Head of caudate nucleus (tissue), 42 donors: Measurements from ENCODE around the gene SLC25A33.

Experiments
- DNase-seq, 42 donors: peaks; one replicate each; pipeline versions ENCODE4 v3.0.0 to v3.0.0-alpha.2; 2020 to 2021; ENCODE audit warnings: mixed read lengths in 7 of 42
- intact Hi-C: fragments of 100-400 bp; cut with DNase I; formaldehyde crosslinking; loops from one replicate; pipeline ENCODE4 v1.15.0; 2022

The SLC25A33 gene

DNA sequence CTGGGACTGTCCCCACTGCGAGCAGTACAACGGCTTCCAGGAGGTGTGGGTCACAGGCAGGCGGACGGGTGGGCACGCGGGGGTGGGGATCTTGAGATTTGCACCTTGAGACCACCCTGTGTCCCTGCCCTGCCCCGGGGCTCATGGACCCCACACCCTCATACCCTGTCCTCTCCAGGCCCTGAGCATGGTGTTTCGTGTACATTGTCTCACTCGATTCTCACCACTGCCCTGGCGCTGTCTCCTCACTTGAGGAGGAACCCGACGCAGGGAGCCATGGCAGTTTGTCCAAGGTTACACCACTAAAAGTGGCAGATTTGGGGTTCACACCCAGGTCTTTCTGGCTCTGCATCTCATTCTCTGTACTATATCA, 56.7 kb downstream of the SLC25A33 start:
- intact Hi-C loops, result no loop called here
- no peak for DNase-seq

DNA sequence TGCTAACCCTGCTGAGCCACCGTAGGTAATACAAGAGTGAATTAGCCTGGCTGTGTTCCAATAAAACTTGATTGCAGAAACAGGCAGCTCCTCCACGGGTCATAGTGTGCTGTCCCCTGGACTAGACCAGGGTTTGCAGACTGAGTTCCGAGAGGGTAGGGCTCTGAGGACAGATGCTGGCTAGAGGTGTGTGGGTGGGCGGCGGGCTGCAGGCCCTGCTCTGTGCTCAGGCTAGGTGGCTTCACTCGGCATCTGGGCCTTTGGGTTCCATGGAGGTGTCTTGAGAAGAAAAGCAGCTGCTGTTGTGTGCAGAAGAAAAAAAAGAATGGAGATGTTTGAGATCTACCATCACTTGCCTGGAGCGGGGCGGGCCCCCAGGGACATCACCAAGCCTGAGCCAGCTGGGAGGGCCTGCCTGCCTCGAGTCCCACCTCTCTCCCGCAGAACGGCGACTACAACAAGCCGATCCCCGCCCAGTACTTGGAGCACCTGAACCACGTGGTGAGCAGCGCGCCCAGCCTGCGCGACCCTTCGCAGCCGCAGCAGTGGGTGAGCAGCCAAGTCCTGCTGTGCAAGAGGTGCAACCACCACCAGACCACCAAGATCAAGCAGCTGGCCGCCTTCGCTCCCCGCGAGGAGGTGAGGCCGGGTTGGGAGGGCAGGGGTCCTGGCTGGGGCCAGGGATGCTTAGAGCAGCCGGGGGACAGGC, 57.3 kb downstream of the SLC25A33 start:
- intact Hi-C loops, result no loop called here
- DNase-seq, result no peak

DNA sequence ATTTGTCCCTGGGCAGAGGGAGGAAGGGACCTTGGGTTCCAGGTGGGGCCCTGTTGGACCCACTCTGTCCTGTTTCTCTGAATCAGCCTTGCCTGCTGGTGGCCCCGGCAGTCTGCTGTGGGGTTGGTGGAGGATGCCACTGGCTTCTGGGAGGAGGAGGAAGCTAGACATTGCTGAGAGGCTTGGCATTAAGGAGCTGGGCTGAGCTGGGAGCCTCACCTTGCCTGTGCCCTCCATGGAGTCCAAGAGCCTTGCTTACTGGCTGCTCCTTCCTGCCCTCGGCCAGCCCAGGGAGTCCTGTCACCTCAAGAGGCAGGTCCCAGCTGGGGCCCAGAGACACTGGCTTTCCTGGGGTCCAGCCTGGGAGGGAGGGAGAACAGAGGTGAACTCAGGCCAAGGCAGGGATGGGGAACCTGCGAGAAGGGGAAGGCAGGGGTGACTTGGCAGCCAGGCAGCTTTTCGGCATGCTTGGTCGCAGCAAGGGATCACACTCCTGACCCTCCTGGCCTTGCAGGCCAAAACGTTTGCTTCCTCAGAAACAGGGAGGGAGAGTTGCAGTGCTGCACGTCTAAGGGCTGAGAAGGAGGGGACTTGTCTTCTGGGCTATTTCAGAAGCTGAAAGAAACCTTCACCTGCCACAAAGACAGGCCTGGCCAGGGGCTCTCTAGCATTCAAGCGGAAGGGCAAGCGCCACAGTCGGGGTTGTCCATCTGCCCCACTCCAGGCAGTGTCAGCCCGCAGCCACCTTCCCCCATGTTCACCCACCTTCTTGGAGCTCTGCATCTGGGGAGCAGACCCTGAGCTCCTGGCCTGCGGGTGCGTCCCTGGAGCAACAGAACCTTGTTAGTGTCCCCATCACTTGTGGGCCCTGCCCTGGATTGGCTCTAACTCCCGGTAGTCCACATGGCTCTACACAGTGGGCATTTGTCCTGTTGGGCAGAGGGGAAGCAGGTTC, 58.4 kb downstream of the SLC25A33 start:
- intact Hi-C loops, result no loop called here
- no peak for DNase-seq

DNA sequence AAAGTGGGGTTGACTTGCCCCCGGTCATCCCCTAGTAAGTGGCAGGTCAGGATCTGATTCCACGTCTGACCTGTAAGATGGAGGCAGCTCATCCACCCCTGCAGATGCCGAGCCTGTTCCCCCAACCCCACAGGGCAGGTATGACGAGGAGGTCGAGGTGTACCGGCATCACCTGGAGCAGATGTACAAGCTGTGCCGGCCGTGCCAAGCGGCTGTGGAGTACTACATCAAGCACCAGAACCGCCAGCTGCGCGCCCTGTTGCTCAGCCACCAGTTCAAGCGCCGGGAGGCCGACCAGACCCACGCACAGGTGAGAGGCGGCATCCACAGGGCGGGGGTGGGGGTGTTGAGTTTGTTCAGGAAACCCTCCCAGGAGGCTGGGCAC, 59.0 kb downstream of the SLC25A33 start:
- DNase-seq, result no peak
- intact Hi-C loops, result no loop called here

DNA sequence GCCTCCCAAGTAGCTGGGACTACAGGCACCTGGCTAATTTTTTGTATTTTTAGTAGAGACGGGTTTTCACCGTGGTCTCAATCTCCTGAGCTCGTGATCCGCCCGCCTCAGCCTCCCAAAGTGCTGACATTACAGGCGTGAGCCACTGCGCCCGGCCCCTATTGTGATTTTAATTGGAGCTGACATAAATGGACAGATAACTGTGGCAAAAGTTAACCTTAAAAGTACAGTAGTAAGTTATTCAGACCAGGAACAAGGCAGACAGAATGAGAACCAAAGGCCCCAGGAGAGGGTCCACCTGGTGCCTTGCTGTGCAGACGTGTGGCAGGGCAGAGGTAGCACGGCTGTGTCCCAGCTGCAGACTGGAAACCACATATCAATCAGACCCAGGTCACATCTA, 60.5 kb downstream of the SLC25A33 start:
- intact Hi-C loops, result no loop called here
- DNase-seq, result no peak

DNA sequence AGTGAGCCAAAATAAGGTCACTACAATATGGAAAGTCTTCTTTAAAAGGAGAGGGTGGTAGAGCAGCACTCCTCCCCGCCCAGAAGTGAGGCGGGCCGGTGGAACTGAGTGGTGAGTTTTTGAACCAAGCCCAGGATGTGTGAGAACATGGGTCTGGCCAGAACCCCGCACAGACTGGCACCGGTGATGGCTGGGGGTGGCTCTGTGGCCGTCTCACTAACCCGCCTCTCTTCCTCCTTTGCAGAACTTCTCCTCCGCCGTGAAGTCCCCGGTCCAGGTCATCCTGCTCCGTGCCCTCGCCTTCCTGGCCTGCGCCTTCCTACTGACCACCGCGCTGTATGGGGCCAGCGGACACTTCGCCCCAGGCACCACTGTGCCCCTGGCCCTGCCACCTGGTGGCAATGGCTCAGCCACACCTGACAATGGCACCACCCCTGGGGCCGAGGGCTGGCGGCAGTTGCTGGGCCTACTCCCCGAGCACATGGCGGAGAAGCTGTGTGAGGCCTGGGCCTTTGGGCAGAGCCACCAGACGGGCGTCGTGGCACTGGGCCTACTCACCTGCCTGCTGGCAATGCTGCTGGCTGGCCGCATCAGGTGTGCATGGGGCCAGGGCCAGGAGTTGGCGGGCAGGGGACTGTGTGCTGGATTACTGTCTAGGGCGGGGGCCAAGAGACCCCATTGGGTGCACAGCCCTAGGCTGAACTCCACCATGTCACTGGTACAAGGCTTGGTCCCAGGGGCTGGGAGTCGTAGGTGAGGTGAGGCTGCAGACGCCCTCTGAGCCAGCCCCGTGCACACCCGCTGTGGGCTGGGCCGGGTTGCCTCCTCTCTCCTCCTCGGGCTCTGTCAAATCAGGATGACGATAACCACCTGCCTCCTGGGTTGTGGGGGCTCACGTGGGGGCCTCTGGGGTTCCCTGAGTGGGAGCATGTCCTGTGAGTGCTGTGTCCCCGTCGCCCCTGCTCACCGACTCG, 61.9 kb downstream of the SLC25A33 start:
- no peak for DNase-seq
- intact Hi-C loops, result no loop called here

DNA sequence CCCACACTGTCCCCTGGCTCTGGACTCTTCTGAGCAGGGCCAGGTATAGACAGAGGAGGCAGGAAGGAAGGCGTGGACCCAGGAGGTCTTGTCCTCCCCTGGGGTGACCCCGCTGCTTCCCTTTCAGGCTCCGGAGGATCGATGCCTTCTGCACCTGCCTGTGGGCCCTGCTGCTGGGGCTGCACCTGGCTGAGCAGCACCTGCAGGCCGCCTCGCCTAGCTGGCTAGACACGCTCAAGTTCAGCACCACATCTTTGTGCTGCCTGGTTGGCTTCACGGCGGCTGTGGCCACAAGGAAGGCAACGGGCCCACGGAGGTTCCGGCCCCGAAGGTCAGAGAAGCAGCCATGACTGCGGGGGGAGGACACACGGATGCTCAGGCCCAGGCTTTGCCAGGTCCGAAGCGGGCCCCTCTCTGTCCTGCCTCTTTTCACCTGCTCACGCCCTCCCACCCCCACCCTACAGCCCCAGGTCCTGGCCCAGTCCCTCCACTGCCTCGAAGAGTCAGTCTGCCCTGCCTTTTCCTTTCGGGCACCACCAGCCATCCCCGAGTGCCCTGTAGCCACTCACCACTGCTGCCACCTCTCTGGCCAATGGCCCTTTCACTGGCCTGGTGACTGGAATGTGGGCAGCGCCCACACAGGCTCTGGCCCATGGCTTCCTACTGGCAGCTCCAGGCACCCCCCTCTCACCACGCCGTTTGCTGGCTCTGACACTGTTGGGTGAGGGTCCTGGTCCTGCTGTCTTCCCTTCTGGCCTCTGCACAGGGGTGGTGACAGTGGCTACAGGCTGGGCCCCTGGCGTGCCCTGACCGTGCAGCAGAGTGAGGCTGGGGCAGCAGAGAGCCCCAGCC, 62.9 kb downstream of the SLC25A33 start:
- DNase-seq, result no peak

DNA sequence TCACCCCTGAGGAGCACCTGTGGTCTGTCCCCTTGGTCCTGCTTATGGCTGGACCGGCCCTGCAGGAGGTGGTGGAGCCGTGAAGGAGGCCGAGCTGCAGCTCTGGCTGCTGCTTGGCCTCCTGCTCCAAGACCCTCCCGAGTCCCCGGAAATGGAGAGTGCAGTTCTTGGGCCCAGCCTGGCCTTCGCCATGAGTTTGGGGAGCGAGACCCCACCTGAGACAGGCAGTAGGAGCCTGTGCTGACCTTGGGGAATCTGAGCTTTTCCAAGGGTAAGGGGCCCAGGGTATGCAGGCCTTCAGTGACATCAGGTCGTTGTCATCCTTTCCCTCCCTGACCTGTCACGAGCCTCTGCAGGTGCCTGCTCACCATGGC, 63.5 kb downstream of the SLC25A33 start:
- intact Hi-C loops, result no loop called here
- DNase-seq, result no peak

More for the DNA sequence above, 62.9 kb downstream of the SLC25A33 start:
- intact Hi-C loops, result no loop called here

DNA sequence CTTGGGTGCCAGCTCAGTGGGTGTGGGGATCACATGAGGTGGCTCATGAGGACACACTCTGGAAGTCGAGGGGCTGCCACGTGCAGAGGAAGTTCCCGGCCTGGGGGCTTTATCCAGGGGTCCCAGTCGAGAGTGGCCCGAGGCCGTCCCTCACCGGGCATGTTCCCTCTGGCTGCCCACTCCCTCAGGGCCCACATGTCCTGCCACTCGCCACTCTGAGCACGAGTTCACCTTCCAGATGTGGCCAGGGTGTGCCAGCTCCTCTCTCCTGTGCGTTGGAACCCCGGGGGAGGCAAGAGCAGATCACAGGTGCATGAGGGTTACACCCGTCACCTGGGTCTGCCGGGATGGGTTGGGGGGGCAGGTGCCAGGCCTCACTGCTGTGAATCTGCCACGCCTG, 64.0 kb downstream of the SLC25A33 start:
- no peak for DNase-seq
- intact Hi-C loops, result no loop called here

DNA sequence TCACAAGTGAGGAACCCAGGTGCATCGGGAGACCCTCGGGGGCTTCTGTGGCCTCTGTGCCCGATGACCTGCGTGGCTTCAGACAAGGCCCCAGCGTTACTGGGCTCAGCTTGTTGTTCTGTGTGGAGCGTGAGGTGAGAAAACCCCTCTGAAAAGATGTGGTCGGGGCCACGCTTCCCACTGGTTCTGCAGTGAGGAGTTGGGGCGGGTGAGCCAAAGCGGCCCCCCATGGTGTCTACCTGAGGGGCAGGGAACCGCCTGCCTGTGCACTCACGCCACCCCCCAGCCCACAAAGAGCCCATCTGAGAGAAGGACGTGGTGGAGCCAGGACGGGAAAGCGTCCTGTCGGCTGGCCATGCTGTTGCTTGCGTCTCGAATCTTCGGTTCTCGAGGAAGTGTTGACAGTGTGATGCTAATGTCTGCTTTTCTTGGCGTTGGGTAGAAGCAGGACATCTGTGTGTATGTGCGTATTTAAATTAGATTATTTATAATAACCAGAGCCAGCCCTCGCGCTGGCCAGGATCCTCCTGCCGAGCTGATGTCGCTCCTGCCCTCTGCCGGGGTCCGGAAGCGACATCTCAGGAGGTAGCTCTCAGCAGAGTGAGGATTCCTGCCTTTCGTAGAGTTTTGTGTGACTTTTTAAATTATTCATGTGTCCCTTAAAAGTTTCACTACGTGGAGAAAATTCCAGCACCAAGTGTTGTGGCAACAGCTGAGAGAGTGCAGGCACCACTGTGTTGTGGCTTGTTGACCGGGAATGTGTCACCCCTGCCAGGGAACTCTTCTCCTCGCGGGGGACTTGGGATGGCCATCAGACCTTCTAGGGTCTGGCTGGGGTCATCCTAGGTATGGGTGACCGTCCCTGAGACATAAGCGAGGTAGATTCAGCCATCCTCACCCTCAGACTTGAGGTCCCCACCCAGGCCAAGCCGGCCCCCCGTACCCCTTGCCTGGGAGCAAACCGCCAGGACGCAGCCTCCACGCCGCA, 64.8 kb downstream of the SLC25A33 start:
- intact Hi-C loops, result no loop called here
- DNase-seq, result no peak

DNA sequence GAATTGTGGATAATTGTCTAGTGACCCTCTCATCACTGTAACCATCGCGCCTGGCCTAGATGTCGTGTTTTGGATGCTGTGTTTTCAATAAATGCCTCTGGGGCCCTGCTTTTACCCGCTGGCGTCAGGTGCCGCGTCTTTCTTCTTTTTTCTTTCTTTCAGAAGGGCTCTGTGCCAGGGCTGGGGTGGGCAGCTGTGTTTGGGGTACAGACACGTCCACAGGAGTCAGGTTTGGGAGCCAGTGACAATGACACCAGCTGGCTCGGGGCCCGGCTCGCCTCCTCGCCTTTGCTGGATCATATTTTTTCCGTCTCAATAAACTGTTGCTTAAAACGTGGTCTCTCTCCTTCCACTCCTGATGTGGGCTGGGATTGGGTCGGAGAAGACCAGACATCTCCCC, 65.6 kb downstream of the SLC25A33 start:
- no peak for DNase-seq
- intact Hi-C loops, result no loop called here

DNA sequence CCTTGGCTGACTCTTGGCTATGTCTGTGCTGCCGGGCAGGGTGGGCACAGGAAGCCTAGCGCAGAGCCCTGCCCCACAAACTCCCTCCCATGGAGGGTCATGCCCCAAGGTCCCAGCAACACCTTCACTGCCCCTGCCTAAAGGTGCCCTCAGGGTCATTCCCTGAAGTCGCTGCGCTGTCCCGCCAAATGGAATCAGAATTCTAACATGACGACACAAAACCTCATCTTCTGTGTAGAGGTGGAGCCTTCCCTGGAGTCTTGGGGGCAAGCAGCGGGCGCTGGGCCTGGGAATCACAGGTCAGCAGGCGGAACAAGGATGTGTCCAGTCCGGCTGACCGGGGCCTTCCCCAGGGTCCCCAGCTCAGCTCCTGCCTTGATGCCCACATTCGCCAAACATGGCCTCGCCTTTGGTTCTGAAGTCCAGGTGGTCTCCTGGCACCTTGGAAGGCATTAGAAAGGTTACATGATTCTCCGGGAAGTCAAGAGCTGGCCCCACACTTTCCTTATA, 66.7 kb downstream of the SLC25A33 start:
- intact Hi-C loops, result no loop called here
- no peak for DNase-seq

DNA sequence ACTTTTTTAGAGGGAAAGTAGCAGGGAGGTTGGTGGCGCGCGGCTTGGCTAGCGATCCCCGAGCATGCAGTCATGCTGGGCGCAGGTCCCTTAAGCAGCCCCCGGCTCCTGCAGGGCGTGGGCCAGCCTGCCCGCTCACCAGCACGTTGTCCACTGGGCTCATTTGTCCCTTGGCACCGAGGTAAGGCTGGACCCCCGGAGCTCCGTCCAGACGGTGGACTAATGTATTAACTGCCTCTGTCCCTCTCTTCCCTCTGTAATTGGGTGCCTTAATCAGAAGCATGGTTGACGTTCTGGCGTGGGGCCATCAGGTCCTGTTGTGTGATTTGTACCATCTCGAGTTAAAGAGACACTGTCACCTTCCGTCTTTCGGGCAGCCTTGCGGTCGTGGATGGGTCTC, 67.2 kb downstream of the SLC25A33 start:
- intact Hi-C loops, result no loop called here
- no peak for DNase-seq

DNA sequence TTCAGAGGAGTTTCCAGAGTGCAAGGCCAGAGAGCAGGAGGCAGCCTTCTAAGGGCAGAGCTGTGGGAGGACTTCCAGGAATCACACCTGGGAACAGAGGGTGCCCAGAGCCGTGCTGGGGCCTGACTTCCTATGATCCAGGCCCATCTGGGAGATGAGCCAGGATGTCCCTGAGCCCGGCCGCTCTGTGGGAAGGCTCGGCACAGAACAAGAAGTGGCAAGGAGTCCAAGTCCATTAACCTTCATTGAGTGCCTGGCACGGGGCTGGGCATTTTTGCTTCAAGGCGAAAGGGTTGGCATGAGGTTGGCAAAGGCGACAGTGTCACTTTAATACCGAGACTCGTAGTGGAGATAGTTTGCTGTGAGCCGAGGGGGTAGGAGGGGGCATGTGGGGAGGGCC, 67.7 kb downstream of the SLC25A33 start:
- DNase-seq, result peak in 16 of 42 donors; percentile 19 to 59 (median 42)
- intact Hi-C loops, result no loop called here

DNA sequence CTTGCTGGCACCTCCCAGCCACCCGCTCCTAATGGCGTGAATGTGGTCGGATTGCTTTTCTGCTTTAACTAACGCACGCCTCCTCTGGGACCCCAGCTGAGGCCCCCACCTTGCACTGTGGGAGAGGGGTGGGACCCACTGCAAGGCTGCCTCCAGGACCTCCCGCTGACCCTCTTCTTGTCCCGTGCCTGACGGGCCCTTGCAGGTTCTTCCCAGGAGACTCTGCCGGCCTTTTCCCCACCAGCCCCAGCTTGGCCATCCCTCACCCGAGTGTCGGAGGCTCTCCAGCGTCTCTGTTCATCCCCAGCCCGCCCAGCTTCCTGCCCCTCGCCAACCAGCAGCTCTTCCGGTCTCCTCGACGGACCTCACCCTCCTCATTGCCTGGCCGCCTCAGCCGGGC, 68.1 kb downstream of the SLC25A33 start:
- DNase-seq, result no peak
- intact Hi-C loops, result no loop called here

DNA sequence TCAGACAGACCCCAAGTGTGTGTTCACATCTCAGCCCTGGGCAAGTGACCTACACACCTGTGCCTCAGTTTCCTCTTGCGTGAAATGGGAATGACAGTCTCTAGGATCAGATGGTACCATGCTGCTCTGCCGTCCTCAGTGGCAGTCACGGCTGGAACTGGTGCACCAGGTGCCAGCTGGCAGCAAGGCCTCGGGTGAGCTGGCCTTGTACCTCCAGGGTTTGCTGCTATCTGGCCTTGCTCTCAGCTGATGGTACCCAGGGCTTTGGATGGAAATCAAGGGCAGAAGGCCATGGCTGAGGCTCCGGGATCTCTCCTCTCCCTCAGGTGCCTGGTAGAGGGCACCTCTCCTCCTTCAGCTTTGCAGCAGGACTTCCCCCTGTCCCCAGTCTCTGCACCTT, 70.7 kb downstream of the SLC25A33 start:
- intact Hi-C loops, result no loop called here
- DNase-seq, result no peak

DNA sequence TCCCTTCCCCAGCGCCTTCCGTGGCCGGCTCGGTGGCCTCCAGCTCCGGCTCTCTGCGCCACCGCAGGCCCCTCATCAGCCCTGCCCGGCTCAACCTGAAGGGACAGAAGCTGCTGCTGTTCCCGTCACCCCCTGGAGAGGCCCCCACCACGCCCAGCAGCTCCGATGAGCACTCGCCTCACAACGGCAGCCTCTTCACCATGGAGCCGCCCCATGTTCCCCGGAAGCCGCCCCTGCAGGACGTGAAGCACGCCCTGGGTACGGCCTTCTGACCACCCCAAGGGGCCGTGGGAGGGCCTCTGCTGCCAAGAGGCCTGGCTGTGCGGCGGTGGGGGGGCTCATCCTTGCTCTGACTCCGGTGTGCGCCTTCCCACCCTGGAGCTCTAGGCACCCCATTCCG, 71.3 kb downstream of the SLC25A33 start:
- intact Hi-C loops, result no loop called here
- peak in 1 of 42 donors; percentile 18 for DNase-seq
